ENCODE measurements around the gene SHPK.

The SHPK gene

GRCh38 chr17:3668279-3669084, 32.4 kb upstream of the SHPK start, which contains the start of the genes EMC6 and TAX1BP3:
EMC6 (plus strand) TSS chr17:3668812; CDS start chr17:3669147, 335 bp downstream.
TAX1BP3 (minus strand) TSS chr17:3668578; CDS start chr17:3668526, 52 bp downstream.
- peak within 1 kb of the TSS; percentile 92 for H3K4me3 ChIP-seq (ENCODE audit: low read depth, low read length)
- TF ChIP-seq, protein P1, sequence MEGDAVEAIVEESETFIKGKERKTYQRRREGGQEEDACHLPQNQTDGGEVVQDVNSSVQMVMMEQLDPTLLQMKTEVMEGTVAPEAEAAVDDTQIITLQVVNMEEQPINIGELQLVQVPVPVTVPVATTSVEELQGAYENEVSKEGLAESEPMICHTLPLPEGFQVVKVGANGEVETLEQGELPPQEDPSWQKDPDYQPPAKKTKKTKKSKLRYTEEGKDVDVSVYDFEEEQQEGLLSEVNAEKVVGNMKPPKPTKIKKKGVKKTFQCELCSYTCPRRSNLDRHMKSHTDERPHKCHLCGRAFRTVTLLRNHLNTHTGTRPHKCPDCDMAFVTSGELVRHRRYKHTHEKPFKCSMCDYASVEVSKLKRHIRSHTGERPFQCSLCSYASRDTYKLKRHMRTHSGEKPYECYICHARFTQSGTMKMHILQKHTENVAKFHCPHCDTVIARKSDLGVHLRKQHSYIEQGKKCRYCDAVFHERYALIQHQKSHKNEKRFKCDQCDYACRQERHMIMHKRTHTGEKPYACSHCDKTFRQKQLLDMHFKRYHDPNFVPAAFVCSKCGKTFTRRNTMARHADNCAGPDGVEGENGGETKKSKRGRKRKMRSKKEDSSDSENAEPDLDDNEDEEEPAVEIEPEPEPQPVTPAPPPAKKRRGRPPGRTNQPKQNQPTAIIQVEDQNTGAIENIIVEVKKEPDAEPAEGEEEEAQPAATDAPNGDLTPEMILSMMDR (IDR thresholded peaks at IDR 0.05; ENCODE audit: borderline replicate concordance, insufficient read depth, low read depth, low read length), result no peak

- peak overlapping the region; percentile 92 for H3K4me3 ChIP-seq (ENCODE audit: low read depth, low read length)
- TF ChIP-seq, protein P1 (IDR thresholded peaks at IDR 0.05; ENCODE audit: borderline replicate concordance, insufficient read depth, low read depth, low read length), result no peak
These were observed 31.6 kb upstream of the SHPK start for GRCh38 chr17:3667366-3668278.

GRCh38 chr17:3666516-3666915, 30.5 kb upstream of the SHPK start:
- no peak overlapping the region for H3K4me3 ChIP-seq (ENCODE audit: low read depth, low read length)

DNA sequence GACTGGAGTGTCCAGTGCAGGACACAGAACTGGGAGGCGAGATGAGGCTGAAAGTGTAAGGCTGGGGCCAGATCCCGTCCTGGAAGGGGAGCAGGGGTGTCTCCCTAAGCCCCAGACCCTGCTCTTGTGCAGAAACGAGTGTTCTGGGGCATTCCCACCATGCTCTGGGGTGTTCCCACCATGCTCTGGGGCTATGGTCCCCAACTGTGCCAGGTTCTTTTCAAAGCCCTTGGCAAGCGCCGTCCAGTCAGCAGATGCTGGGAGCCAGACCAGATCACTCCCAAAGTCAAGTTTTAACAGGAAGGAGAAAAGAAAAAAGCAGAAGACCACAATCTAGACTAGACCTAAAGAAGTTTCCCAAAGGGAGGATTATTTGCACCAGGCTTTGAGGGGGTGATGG, 29.8 kb upstream of the SHPK start:
- TF ChIP-seq, protein P1 (IDR thresholded peaks at IDR 0.05; ENCODE audit: borderline replicate concordance, insufficient read depth, low read depth, low read length), result no peak
- no peak overlapping the region for H3K4me3 ChIP-seq (ENCODE audit: low read depth, low read length)

More at GRCh38 chr17:3666516-3666915, 30.5 kb upstream of the SHPK start:
- TF ChIP-seq, protein P1 (IDR thresholded peaks at IDR 0.05; ENCODE audit: borderline replicate concordance, insufficient read depth, low read depth, low read length), result no peak

GRCh38 chr17:3663102-3664011, 27.3 kb upstream of the SHPK start:
- no peak overlapping the region for H3K4me3 ChIP-seq (ENCODE audit: low read depth, low read length)
- TF ChIP-seq, protein P1 (IDR thresholded peaks at IDR 0.05; ENCODE audit: borderline replicate concordance, insufficient read depth, low read depth, low read length), result no peak

- TF ChIP-seq, protein P1 (IDR thresholded peaks at IDR 0.05; ENCODE audit: borderline replicate concordance, insufficient read depth, low read depth, low read length), result no peak
- no peak overlapping the region for H3K4me3 ChIP-seq (ENCODE audit: low read depth, low read length)
These were observed 24.4 kb upstream of the SHPK start for GRCh38 chr17:3660311-3660891.

All from GM12875 (cell line).